CD4-positive, alpha-beta T cell treated with Interleukin-15 for 1 hour (primary cell): ENCODE measurements around the gene NRDE2.
"Not testable (repeated sequence)": the region's sequence is repeated elsewhere in the genome, so short reads cannot be mapped to it uniquely, and the experiment has no call there.

Experiments used
- DNase-seq: peaks from one replicate; pipeline ENCODE4 v3.0.0-alpha.2; 2020

NRDE2 gene

DNA sequence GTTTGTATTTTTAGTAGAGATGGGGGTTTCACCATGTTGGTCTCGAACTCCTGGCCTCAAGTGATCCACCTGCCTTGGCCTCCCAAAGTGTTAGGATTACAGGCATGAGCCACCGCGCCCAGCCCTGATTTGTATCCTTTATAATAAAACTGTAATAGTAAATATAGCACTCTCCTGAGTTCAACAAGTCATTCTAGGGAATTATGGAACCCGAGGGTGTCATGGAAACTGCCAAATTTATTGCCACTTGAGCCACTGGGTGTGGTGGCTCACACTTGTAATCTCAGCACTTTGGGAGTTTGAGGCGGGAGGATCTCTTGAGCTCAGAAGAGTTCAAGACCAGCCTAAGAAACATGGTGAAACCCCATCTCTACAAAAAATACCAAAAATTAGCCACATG, 9.5 kb upstream of the NRDE2 start:
- DNase-seq: not testable (repeated sequence)

DNA sequence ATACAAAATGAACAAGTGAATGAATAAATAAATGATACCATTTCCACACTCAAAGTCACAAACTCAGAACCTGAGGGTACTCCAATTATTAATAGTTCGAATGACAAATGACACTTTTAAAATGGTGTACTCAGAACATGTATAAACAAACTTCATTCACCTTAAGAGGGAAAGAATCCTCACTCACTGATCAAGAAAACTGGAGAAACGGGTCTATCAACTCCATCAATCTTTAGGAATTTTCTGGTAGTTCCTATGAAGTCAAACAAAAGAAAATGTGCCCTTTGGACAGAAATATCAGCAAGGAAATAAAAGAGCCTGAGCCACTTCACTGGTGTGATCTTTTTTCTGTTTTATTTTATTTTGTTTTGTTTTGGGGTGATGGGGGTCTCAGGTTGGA, 5.2 kb upstream of the NRDE2 start:
- no peak for DNase-seq

DNA sequence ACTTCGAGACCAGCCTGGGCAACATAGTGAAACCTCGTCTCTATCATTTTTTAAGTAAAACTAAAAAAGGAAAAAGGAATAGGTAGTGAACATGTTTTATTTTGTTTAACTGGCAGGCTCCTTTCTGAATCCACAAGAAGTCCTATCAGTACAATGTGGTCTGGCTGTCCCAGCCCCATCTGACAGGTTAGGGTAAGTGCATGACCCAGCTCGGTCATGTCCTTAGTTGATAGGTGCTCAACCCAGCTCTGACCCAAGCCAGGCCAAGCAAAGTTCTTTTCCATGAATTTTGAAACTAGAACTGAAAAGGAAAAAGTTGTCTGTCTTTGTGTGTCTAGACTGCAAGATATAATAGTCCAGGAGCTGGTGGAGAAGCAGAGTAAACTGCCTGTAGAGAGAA, 4.7 kb upstream of the NRDE2 start:
- no peak for DNase-seq

DNA sequence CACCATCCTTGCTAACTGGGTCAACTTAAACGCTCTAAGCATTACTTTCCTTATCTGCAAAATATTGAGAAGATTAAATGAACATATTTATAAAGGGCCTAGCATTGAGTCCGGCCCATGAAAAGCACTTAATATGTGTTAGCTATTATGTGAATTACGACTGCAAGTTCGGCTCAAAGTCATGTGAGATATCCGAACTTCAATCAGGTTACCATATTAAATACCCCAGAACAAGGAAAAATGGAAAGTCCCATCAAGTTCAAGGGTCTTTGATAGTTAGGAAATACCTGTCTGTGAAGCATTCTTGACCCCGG, 487 bp upstream of the NRDE2 start:
- DNase-seq: no peak

DNA sequence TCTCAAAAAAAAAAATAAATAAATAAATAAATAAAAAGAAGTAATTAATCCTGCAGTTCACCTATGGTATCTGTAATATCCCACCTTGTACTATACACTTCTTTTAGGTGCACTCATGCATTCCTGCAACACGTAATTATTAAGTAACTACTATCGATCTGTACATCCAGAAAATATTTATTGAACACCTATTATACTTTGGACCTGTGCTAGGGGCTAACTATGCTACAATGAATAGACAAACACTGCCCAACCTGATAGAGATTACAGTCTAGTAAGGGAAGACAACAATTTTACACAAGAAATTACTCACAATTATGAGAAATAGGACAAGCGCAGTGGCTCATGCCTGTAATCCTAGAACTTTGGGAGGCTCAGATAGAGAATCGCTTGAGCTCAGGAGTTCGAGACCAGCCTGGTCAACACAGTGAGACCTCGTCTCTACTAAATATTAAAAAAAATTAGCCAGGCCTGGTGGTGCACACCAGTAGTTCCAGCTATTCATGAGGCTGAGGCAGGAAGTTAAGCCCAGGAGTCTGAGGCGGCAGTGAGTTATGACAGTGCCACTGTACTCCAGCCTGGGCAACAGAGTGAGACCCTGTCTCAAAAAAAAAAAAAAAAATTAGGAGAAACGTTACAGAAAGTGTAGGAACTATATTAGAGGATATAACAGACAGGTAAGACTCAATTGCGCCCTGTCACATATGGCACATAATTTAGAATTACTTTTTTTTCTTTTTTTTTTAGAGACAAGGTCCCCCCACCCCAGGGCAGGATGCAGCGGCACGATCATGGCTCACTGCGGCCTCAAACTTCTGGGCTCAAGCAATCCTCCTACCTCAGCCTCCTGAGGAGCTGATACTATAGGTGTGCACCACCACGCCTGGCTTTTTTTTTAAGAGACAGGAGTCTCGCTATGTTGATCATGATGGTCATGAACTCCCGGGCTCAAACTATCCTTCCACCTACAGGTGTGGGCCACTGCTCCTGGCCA, 1.2 kb downstream of the NRDE2 start:
- DNase-seq: no peak

DNA sequence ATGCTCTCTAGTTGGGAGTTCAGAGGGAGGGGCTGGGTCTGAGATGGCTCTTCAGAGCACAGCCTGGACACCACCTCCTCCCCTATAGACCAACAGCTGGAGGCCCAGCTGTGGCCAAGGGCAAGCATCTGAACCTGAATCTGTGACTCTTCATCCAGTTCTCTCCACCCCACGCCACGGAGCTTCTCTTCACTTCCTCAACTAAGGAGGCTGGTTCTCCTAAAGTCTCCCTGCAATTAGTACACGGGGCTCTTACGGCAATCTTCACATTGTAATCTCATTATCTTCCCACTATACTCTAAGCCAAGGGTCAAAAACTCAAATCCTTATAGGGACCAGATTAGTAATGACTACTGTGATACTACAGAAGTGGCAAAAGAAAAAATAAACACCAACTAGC, 9.8 kb downstream of the NRDE2 start:
- no peak for DNase-seq

DNA sequence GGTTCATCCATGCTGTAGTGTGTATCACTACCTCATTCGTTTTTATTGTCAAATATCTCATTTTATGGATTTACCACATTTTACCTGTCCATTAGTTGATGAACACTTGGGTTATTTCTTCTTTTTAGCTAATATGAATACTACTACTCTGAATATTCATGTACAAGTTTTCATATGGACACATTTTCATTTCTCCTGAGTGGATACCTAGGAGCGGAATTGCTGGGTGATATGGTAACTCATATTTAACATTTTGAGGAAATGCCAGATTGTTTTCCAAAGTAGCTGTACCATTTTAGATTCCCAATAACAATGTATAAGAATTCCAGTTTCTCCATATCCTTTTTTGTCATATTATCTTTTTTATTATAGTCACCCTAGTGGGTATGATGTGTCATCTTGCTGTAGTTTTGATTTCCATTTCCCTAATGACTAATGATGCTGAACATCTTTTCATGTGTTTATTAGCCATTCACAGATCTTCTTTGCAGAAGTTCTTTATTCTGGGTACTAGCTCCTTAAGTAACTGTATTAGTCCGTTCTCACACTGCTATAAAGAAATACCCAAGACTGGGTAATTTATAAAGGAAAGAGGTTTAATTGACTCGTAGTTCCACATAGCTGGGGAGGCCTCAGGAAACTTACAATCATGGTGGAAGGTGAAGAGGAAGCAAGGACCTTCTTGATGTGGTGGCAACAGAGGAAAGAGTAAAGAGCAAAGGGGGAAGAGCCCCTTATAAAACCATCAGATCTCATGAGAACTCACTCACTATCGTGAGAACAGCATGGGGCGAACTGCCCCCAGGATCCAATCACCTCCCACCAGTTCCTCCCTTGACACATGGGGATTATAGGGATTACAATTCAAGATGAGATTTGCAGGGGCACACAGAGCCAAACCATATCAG, 11.9 kb downstream of the NRDE2 start:
- DNase-seq: no peak

DNA sequence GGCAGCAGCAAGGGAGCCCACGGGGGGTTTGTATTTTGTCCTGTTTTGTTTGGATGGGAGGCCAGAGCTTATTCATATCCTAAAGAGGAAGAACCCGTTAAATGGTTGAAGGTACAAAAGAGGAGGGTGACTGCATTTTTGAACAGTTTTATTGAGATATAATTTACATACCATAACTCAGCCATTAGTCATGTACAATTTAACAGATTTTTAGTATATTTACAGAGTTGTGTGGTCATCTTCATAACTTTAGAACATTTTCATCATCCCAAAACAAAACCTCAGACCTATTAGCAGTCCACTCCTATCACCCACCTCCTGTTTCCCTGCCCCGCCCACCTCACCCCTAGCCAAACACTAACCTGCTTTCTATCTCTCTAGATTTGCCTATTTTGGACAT, 12.6 kb downstream of the NRDE2 start:
- no peak for DNase-seq

DNA sequence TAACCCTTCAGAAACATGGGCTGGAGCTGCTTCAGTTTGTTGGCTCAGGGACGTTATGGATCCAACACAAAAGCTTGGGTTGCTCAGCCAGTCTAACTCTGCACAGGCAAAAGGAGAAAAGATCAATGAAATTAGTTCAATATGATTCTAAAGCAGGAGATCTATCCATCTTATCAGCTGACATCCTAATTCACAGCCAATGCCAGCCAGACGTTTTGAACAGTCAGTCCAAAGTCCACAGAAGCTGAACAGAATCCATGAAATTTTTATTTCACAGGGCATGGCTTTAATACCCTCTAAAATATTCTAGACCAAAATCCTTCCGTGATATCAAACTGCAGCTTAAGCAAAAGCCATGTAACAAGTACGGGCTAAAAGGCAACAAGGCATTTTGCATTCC, 13.7 kb downstream of the NRDE2 start:
- DNase-seq: no peak

DNA sequence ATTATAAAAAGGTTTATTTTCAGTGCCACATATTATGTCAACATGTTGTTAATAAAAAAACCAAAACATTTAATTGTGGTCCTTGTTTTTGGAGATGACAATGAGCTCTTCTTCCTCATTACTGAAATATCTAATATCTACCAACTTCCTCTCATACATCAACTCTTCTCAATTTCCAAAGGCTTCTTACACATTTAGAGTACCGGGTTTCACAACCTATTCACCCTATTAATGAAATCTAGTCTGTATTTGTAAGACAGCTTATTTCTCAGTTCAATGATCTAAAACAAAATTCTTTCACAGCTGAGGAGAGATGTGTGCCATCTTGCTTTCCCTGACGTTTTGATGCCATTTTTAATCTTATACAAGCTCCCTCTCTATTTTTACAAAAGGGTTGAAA, 14.5 kb downstream of the NRDE2 start:
- DNase-seq: no peak

DNA sequence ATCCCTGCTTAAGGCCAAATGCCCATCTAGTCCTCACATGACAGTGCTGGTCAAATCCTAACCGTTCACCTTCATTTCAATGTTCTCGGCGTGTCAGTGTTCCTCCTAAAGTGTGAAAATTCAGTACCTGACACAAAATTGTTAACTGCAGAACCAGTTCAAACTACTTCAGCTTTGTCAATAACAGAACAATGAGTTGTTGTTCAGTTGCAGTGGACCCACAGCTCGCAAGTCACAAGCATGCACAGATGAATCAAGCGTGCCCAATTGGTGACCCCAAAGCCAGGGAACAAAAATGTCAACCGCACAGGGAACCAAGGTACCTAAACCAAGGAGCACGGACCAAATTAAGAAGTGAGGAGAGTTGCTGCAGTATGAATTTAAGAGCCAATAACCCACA, 23.2 kb downstream of the NRDE2 start:
- no peak for DNase-seq

DNA sequence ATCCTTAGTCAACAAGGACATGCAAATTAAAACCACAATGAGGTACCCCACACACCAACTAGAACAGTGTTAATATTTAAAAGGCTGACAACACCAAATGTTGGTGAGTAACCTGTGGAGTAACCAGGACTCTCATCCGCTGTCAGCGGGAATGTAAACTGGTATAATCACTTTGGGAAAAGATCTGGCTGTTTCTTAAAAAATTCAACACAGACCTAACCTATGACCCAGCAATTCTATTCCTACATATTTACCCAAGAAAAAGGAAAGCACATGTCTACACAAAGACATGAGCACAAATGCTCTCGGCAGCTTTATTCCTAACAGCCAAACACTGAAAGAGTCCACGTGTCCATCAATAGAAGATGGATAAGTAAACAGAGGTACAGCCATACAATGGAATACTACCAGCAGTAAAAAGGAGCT, 26.6 kb downstream of the NRDE2 start:
- DNase-seq: no peak

DNA sequence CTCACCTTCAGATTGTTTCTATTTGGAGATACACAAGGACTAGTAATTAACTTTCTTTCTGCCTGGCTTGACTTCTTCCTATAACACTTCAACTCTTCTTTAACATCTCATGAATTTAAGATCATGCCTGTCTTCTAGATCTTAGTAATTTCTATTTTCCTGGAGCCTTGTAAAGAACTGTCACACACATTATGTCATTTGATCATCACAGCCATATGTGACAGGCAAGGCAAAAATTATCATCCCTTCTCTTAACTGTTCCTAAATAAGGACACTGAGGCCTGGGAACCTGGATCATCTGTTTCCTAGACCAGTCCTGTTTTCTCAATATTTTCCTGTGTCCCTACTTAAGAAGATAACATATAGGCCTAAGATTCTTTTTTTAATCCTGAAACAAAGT, 27.2 kb downstream of the NRDE2 start:
- DNase-seq: no peak

DNA sequence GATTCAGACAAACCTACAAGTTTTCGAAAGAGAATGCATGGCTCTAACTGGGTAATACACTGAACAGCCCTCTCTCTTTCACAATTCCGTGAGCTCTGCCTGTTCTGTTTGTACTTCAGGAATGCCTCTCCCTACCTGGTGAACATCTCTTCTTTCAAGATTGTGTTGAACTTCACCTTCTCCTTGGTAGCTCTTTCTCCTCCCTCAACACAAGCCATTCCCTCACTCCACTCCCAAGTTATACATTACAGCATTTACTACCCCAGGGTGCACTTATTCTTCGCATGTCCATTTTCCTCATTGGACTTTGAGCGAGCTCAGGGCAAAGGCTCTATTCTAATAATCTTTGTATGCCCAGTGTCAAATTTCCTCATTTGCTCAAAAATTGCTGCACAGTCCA, 28.3 kb downstream of the NRDE2 start:
- no peak for DNase-seq

DNA sequence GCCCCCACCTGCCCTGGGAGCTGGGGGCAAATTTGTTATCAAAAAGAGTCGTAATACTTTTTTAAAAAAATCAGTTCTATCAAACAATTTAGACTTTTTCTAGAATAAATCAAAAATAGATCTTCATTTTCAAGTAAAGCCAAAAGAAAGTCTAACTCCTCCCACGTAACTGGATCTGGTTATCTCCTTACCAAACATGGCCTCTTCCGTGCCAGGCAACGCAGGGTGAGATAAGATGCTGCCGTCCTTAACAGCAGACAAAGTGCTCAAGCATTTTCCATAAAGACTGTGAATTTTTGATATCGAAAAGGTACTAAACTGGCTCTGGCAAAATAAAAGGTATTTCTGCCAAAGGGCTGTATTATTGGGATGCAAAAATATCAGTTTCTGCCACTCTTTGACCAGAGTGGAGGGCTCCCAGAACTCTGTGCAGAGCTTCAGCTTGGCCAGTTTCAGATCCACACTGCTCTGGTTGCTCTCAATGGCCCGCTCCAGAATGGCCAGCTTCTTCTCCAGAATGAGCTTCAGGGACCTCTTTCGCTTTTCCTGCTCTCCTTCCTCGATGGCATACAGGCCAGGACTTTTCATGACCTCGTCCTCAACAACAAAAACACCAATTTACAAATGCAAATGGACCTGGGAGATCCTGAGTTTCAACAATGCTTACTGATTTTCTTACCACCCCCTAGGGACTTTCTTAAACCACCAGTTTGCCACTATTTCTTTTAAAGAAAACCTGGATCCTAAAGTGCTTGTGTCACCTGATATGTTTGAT, 29.0 kb downstream of the NRDE2 start:
- DNase-seq: no peak

DNA sequence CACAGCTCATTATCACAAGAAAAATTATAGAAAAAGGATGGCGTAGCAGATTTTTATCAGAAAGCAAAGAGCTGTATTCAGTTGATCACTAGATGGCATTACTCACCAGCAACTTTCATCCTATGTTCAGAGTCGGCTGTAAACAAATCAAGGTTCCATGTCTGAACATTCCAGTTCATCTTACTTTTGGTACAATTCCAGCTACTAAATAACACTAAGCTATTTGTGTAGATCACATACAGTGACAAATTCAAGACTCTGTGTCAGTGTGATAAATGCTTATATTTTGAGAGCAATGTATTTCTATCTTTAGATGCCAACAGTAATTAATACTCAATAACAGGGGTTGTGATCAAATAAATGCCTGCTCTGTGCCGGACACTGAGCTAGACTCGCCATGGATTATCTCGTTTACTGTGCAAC, 30.1 kb downstream of the NRDE2 start:
- no peak for DNase-seq

DNA sequence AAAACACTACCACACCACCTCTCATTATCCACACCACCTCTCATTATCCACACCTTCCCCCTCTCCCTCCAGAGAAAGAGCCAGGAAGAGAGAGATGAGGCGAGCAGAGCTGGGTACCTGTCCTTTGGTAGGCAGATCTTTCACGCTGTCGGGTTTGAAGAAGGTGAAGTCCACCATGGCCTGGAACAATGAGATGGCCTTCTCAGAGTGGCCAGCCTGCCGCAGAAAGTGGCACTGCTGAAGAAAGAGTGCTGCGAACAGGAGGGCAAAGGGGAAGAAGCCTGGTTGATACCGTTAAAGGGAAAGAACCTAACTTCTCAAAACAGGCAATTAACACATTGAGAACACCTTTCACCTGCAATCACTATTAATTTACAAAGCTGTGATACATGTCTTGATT, 30.6 kb downstream of the NRDE2 start:
- DNase-seq: no peak

DNA sequence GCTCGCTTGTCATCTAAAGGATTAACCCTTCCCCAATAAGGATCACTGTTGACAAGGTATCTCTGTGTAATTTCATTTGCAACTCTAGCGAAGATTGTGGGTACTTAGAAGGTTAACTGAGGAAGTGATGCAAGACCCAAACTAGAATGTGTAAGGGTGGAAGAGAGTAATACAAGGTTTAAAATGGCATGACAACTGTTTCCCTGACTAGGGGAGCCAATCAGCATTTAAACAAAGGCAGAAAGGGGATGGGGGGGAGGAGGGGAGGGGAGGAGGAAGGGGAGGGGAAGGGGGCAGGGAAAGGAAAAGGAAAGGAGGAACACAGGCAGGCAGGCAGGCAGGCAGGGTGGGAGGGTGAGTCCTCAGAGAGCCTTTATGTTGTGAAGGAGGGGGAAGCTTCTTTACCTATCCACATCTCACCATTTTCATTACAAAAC, 31.1 kb downstream of the NRDE2 start:
- DNase-seq: no peak

DNA sequence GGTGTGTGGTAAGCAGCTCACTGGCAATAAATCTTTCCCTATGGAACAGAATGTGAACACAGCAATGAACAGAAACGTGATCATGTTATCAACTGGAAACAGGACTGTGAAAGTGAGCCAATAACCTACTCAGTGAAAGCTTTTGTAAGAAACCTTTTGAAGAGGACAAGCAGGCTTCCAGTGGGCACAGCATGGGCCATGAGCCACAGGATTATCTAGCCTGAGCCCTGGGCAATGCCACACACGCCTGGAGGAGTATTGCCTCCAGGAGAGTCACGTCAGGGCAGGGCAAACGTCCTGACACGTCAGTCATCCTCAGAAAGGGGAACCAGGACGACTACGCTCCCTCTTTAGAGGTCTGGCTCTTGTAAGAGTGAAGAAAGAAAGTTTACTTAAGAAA, 32.3 kb downstream of the NRDE2 start:
- peak; percentile 64 for DNase-seq

DNA sequence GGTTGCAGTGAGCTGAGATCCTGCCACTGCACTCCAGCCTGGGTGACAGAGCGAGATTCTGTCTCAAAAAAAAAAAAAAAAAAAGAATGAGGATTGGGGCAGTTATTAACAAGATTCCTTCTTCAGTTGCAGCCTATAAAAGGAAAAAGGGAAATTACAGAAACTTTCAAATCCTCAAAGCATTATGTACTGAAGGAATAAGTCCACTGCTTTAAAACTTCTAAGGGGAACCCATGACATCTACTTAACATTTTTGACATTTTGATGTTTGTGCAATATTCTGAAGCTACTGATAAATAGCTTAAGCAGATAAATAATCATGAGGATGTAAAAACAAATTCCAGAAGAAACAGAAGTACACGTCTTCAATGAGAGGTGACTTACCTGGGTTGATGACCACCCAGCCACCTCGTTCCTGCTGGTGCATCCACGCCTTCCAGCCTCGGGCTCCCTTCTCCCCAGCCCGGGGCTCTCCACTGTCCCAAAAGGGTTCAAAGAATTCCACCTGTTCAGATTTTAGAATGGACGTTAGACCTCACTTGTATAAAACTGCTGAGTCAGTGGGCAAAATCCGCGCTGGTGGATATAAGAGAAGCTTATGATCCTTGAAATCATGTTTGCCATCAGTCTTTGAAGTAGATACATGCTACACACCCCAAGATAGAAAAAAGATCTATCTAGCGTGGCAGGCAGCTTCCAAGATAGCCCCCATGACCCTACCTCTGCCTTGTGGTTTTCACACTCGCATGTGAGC, 33.7 kb downstream of the NRDE2 start:
- no peak for DNase-seq

DNA sequence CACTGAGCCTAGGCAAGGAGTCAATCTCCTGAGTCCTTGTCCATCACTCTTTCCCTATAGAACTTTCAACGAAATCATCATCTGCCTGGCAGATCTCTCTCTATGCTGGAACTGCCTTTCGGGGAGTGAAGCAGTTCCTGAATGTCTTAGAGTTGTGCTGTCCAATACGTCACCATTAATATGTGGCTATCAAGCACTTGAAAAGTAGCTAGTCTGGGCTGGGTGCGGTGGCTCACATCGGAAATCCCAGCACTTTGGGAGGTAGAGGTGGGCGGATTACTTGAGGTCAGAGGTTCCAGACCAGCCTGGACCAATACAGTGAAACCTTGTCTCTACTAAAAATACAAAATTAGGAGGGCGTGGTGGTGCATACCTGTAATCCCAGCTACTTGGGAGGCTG, 35.1 kb downstream of the NRDE2 start:
- no peak for DNase-seq

DNA sequence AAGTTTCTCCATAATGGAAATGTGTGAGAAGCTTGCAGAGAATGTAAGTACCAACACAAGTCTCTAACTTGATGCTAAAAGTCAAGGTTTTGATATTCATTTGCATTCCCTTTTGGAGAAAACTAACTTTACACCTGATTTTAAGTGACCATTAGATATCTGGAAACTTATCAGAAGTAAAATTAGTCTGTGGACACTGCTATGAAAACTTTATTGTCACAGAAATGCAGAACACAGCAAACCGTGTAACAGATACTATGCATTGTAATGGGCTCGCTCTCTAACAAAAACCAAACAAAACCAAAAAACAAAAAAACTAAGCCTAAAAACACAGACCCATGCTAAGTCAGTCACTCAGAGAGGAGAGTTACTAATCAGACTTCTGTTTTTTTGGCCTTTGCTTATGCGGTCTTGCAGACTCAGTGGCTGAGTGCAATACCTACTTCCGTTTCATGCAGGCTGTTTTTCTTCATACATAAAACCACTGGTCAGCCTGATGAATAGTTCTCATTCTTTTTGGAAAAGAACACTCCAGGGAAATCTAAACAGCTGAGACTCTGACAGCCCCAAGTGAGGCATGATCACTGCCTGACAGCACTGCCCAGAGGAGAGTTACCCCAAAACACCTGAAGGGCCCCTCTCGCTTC, 35.7 kb downstream of the NRDE2 start:
- DNase-seq: no peak
